NCI-H2081 treated with DMSO at 0.1 percent for 48 hours (cell line): ENCODE measurements around the gene GARIN5B.
"Not testable (repeated sequence)": the region's sequence is repeated elsewhere in the genome, so short reads cannot be mapped to it uniquely, and the experiment has no call there.

Experiments used
- DNase-seq: peaks from one replicate; lab custom pipeline; 2025; lab: John Stamatoyannopoulos, UW

The GARIN5B gene

GRCh38 chr19:55362990-55363716 lies at the start of gene GARIN5B:
TSS of gene GARIN5B (minus strand) at chr19:55363260. CDS start at chr19:55363066, 194 bp downstream.
- DNase-seq = no peak

GRCh38 chr19:55410168-55410567 lies 47.1 kb upstream of the GARIN5B start:
- no peak for DNase-seq

GRCh38 chr19:55409179-55409578 lies 46.1 kb upstream of the GARIN5B start:
- not testable (repeated sequence) for DNase-seq

- no peak for DNase-seq
These were observed 45.4 kb upstream of the GARIN5B start for GRCh38 chr19:55408533-55408872.

- DNase-seq = peak; percentile 95
These were observed 44.9 kb upstream of the GARIN5B start for GRCh38 chr19:55407800-55408532.

GRCh38 chr19:55407550-55407799 lies 44.4 kb upstream of the GARIN5B start, which contains the start of gene UBE2S:
TSS of gene UBE2S (minus strand) at chr19:55407788. CDS start at chr19:55407589, 199 bp downstream.
- DNase-seq = not testable (repeated sequence)

- no peak for DNase-seq
These were observed 43.9 kb upstream of the GARIN5B start for GRCh38 chr19:55406826-55407549.

GRCh38 chr19:55406091-55406825 lies 43.2 kb upstream of the GARIN5B start:
- no peak for DNase-seq

GRCh38 chr19:55405638-55406037 lies 42.6 kb upstream of the GARIN5B start:
- DNase-seq = no peak

- no peak for DNase-seq
These were observed 39.4 kb upstream of the GARIN5B start for GRCh38 chr19:55402509-55402908.

- DNase-seq = not testable (repeated sequence)
These were observed 38.3 kb upstream of the GARIN5B start for GRCh38 chr19:55401390-55401789.

- no peak for DNase-seq
These were observed 37.4 kb upstream of the GARIN5B start for GRCh38 chr19:55400281-55401087.

- no peak for DNase-seq
These were observed 35.3 kb upstream of the GARIN5B start for GRCh38 chr19:55398200-55398925.

- DNase-seq = no peak
These were observed 30.0 kb upstream of the GARIN5B start for GRCh38 chr19:55392820-55393761.

GRCh38 chr19:55391702-55392615 lies 28.9 kb upstream of the GARIN5B start:
- DNase-seq = no peak

- no peak for DNase-seq
These were observed 28.2 kb upstream of the GARIN5B start for GRCh38 chr19:55391191-55391670.

- no peak for DNase-seq
These were observed 27.4 kb upstream of the GARIN5B start for GRCh38 chr19:55390461-55390880.
